Uterus (tissue), 4 donors: ENCODE data around the gene LYRM7. TPM values are rescaled to one million over a fixed set of nuclear protein-coding genes. Genes with fewer than 3 reads are reported as not detected.

Experiments
- DNase-seq, 2 donors: peaks; one replicate each; pipeline ENCODE4 v3.0.0-alpha.2; 2019 to 2020
- H3K27ac ChIP-seq, 2 donors: fragments of 200-600 bp; sonication (generic); 1 replicate in 1 of 2; 2 replicates in 1 of 2; pipeline ENCODE4 v1.5.1; 2016 to 2018
- H3K27me3 ChIP-seq, 2 donors: fragments of 200-600 bp; sonication (generic); one replicate each; pipeline ENCODE4 v1.5.1; 2018 to 2019; ENCODE audit warnings: control low read depth in 1 of 2
- H3K36me3 ChIP-seq, 2 donors: fragments of 200-600 bp; sonication (generic); one replicate each; pipeline ENCODE4 v1.5.1; 2019; ENCODE audit warnings: control low read depth in 1 of 2
- H3K4me1 ChIP-seq, 2 donors: fragments of 200-600 bp; sonication (generic); one replicate each; pipeline ENCODE4 v1.5.1; 2018 to 2019; ENCODE audit warnings: control low read depth in 1 of 2
- H3K4me3 ChIP-seq, 2 donors: fragments of 200-600 bp; sonication (generic); 1 replicate in 1 of 2; 2 replicates in 1 of 2; pipeline ENCODE4 v1.5.1; 2018 to 2019; ENCODE audit warnings: mild to moderate bottlenecking in 1 of 2
- H3K9me3 ChIP-seq, 2 donors: fragments of 200-600 bp; sonication (generic); one replicate each; pipeline ENCODE4 v1.5.1; 2019; ENCODE audit warnings: control low read depth in 1 of 2
- CTCF ChIP-seq, 4 experiments: fragments of 200-600 bp in 2 of 4; fragments of 450-650 bp in 2 of 4; sonication (generic) in 2 of 4; IDR thresholded peaks; one replicate each; pipeline ENCODE4 v1.5.1; 2016 to 2019; ENCODE audit warnings: antibody characterized with exemption in 4 of 4, mild to moderate bottlenecking in 2 of 4, moderate library complexity in 1 of 4
- POLR2A ChIP-seq, 2 donors: fragments of 450-650 bp; IDR thresholded peaks; one replicate each; pipeline ENCODE4 v1.6.1; 2016; ENCODE audit warnings: antibody characterized with exemption in 2 of 2, mild to moderate bottlenecking in 1 of 2, moderate library complexity in 1 of 2
- intact Hi-C: fragments of 100-400 bp; cut with DNase I; formaldehyde crosslinking; loops from one replicate; pipeline ENCODE4 v1.15.1; 2023; ENCODE audit warnings: low total_unique reads
- total RNA-seq, 4 donors: library from RNA; depleted of rRNA in 3 of 4; stranded (reverse); fragments of >200 nt in 3 of 4; gene quantifications; one replicate each; pipeline versions ENCODE4 v1.1.0 to v1.2.4, GENCODE V29; 2014 to 2023
- donor health status: DM: yes; HTN: yes; CAD: no.

The LYRM7 gene
- total RNA-seq, 4 donors from 2014 or later: 4.1 to 22.6 (median 7.9) TPM

- H3K4me3 ChIP-seq: no peak overlapping the region
- H3K36me3 ChIP-seq: no peaks in the 10 kb centered on the region
- no peak overlapping the region for H3K27ac ChIP-seq
- no peak for DNase-seq
- intact Hi-C loops: no loop called here
- H3K9me3 ChIP-seq: no peaks in the 10 kb centered on the region
- TF ChIP-seq CTCF (IDR thresholded peaks at IDR 0.05) (no peak), POLR2A (IDR thresholded peaks at IDR 0.05) (no peak)
- no peaks in the 10 kb centered on the region for H3K4me1 ChIP-seq
- no peaks in the 10 kb centered on the region for H3K27me3 ChIP-seq
These were observed 47.0 kb downstream of the LYRM7 start for GRCh38 chr5:131217791-131218190.

GRCh38 chr5:131218392-131218791 lies 47.6 kb downstream of the LYRM7 start:
- no peaks in the 10 kb centered on the region for H3K4me1 ChIP-seq
- no peaks in the 10 kb centered on the region for H3K27me3 ChIP-seq
- H3K36me3 ChIP-seq: no peaks in the 10 kb centered on the region
- TF ChIP-seq CTCF (IDR thresholded peaks at IDR 0.05) (no peak), POLR2A (IDR thresholded peaks at IDR 0.05) (no peak)
- no peak for DNase-seq
- H3K9me3 ChIP-seq: no peaks in the 10 kb centered on the region
- no peak overlapping the region for H3K27ac ChIP-seq
- intact Hi-C loops: no loop called here
- H3K4me3 ChIP-seq: no peak overlapping the region

GRCh38 chr5:131220566-131220965 lies 49.8 kb downstream of the LYRM7 start:
- intact Hi-C loops: no loop called here
- TF ChIP-seq CTCF (IDR thresholded peaks at IDR 0.05) (no peak), POLR2A (IDR thresholded peaks at IDR 0.05) (no peak)
- H3K9me3 ChIP-seq: no peaks in the 10 kb centered on the region
- no peaks in the 10 kb centered on the region for H3K27me3 ChIP-seq
- H3K4me3 ChIP-seq: no peak overlapping the region
- H3K4me1 ChIP-seq: no peaks in the 10 kb centered on the region
- H3K27ac ChIP-seq: no peak overlapping the region
- DNase-seq: no peak
- no peaks in the 10 kb centered on the region for H3K36me3 ChIP-seq

GRCh38 chr5:131221008-131221703 lies 50.4 kb downstream of the LYRM7 start:
- no peak overlapping the region for H3K4me3 ChIP-seq
- DNase-seq: no peak
- no peaks in the 10 kb centered on the region for H3K9me3 ChIP-seq
- TF ChIP-seq CTCF (IDR thresholded peaks at IDR 0.05): no peak
- no peak for TF ChIP-seq POLR2A (IDR thresholded peaks at IDR 0.05)
- intact Hi-C loops: no loop called here
- no peak overlapping the region for H3K27ac ChIP-seq
- H3K27me3 ChIP-seq: no peaks in the 10 kb centered on the region
- H3K36me3 ChIP-seq: no peaks in the 10 kb centered on the region
- no peaks in the 10 kb centered on the region for H3K4me1 ChIP-seq

- TF ChIP-seq CTCF (IDR thresholded peaks at IDR 0.05) (no peak), POLR2A (IDR thresholded peaks at IDR 0.05) (no peak)
- no peak for DNase-seq
- Histone ChIP-seq H3K27me3 (no peaks in the 10 kb centered on the region), H3K9me3 (no peaks in the 10 kb centered on the region), H3K27ac (no peak overlapping the region), H3K36me3 (no peaks in the 10 kb centered on the region), H3K4me1 (no peaks in the 10 kb centered on the region), H3K4me3 (no peak overlapping the region)
- intact Hi-C loops: no loop called here
These were observed 51.1 kb downstream of the LYRM7 start for GRCh38 chr5:131221888-131222287.
